Gastroesophageal sphincter (tissue), 3 donors: ENCODE measurements around the gene KCTD19.

Source experiments
- POLR2AphosphoS5 ChIP-seq: sonication (generic); formaldehyde crosslinking; IDR thresholded peaks from one replicate; pipeline ENCODE4 v1.6.1; 2017; ENCODE audit warnings: antibody characterized with exemption
- TF ChIP-seq, protein P1 (sequence below), 4 experiments: fragments of 200-600 bp in 2 of 4; fragments of 450-650 bp in 2 of 4; sonication (generic) in 1 of 4; IDR thresholded peaks; one replicate each; pipeline ENCODE4 v1.5.1; 2017 to 2019; ENCODE audit warnings: antibody characterized with exemption in 4 of 4, mild to moderate bottlenecking in 2 of 4, moderate library complexity in 2 of 4

DNA sequence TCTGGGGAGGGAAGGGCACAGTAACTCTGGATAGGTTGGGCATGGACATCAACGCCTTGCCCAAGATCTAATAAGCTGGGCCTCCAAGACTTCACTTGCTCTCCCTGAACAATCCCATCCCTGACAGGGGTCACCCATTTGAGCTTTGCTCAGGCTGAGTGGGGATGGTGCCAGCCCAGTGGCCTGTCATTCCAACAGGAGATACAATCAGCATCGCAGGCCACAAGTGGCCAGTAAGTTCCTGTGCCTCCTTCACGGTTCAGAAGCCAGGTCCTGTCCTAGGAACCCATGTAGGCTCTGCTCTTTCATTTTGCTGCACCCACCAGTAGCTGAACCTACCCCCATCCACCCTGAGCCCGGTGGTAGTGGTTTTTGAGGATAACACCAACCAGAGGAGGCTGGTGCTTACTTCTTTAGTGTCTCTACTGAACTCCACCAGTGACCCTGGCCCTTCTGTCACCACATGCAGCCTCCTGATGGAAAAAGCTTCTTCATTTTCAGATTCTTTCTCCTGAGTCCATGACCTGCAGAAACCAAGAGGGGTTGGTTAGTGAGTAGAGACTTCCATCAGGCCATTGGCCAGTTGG, 32.3 kb downstream of the KCTD19 start:
- TF ChIP-seq, protein P1, sequence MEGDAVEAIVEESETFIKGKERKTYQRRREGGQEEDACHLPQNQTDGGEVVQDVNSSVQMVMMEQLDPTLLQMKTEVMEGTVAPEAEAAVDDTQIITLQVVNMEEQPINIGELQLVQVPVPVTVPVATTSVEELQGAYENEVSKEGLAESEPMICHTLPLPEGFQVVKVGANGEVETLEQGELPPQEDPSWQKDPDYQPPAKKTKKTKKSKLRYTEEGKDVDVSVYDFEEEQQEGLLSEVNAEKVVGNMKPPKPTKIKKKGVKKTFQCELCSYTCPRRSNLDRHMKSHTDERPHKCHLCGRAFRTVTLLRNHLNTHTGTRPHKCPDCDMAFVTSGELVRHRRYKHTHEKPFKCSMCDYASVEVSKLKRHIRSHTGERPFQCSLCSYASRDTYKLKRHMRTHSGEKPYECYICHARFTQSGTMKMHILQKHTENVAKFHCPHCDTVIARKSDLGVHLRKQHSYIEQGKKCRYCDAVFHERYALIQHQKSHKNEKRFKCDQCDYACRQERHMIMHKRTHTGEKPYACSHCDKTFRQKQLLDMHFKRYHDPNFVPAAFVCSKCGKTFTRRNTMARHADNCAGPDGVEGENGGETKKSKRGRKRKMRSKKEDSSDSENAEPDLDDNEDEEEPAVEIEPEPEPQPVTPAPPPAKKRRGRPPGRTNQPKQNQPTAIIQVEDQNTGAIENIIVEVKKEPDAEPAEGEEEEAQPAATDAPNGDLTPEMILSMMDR (IDR thresholded peaks at IDR 0.05): no peak
- no peak for TF ChIP-seq POLR2AphosphoS5
